ES-I3 (cell line): Measurements from ENCODE around the gene STK32B.

ENCODE experiments used
- H3K36me3 ChIP-seq: 2 replicates; pipeline ENCODE4 v1.6.1; 2013; ENCODE audit warnings: mild to moderate bottlenecking, low read length, control low read depth, moderate library complexity; ENCODE audit not compliant: insufficient read depth
- H3K4me1 ChIP-seq: 2 replicates; pipeline ENCODE4 v1.6.1; 2013; ENCODE audit warnings: mild to moderate bottlenecking, control low read depth, low read length; ENCODE audit not compliant: insufficient read depth
- H3K9ac ChIP-seq: 2 replicates; pipeline ENCODE4 v1.6.1; 2013; ENCODE audit warnings: low read depth, mild to moderate bottlenecking, low read length, moderate library complexity
- H3K9me3 ChIP-seq: 2 replicates; pipeline ENCODE4 v1.6.1; 2013; ENCODE audit warnings: mild to moderate bottlenecking, low read length, moderate library complexity; ENCODE audit not compliant: control insufficient read depth, insufficient read depth

Gene STK32B

DNA sequence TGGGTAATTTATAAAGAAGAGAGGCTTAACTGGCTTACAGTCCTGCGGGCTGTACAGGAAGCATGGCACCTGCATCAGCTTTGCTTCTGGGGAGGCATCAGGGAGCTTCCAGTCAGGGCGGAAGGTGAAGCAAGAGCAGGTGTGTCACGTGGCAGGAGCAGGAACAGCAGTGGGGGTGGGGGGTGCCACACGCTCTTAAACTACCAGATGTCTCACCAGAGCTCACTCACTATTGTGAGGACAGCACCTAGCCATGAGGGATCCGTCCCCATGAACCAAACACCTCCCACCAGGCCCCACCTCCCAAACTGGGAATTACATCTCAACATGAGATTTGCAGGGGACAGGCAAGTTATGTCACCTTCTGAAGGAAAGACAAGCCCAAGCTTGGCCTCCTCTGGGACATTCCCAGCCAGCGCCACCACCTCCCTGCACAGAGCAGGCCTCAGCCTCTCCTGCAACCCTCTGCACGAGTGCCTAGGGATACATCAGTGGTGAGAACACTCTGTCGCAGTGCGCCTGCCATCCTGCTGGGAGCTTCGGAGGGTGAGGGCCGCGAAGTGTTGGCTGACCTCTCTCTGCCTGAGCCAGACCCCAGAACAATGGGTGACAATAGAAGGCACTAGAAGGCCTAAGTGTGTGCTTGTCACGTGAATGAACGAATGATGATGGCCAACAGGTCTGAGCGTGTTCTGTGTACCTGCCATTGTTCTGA, 412.8 kb downstream of the STK32B start:
- H3K36me3 ChIP-seq, result no peaks in the 10 kb centered on the region
- H3K9ac ChIP-seq, result no peak overlapping the region
- no peaks in the 10 kb centered on the region for H3K9me3 ChIP-seq
- H3K4me1 ChIP-seq, result no peaks in the 10 kb centered on the region

DNA sequence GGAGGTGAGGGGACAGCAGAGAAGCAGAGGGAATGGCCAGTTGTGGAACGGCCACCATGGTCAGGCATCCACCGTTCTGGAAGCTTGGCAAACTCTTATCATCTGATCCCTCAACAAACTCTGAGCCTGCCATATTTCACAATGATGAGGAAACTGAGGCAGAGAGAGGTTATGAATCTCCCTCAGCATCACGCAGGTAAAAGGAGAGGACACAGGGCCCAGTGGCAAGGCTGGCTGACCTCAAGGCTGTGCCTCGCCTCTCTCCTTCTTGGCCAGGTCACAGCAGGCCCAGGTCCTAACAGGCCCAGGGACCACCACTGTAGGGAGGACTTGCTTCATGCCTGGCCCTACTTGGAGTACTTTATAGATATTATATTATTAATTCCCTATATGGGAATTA, 414.2 kb downstream of the STK32B start:
- no peaks in the 10 kb centered on the region for H3K9me3 ChIP-seq
- H3K9ac ChIP-seq, result no peak overlapping the region
- no peaks in the 10 kb centered on the region for H3K4me1 ChIP-seq
- H3K36me3 ChIP-seq, result no peaks in the 10 kb centered on the region

DNA sequence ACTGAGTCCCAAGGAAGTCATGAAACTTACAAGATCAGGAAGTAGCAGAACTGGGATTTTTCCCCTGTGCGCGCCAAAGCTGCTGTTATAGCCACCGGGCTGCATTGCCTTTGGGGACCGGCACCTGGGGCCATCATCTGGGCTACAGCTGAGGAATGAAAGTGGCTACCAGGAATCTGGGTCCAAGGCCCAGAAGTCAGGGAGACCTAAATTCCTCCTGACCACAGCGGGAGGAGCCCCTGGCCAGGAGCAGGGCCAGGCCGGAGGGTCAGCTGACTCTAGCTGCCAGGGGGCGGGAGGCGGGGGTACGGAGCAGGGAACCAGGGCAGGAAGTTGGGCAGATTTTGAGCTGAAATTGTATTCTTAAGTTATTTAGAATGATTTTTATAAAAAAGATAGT, 414.7 kb downstream of the STK32B start:
- Histone ChIP-seq H3K9ac (no peak overlapping the region), H3K4me1 (no peaks in the 10 kb centered on the region), H3K9me3 (no peaks in the 10 kb centered on the region), H3K36me3 (no peaks in the 10 kb centered on the region)

DNA sequence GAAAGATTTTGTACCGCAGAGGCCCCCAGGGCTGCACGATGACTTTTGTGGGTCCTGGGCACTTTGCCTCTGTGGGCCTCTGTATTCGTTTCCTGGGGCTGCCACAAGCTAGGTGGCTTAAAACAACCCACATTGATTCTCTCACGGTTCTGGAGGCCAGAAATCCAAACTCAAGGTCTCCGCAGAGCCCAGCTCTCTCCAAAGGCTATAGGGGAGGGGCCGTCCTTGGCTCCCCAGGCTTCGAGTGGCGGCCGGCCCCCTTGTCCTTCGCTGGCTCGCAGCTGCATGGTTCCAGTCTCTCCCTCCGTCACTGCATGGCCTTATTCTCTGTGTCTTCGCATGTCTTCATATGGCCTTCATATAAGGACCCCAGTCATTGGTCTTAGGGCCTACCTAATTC, 415.8 kb downstream of the STK32B start:
- no peaks in the 10 kb centered on the region for H3K9me3 ChIP-seq
- H3K9ac ChIP-seq, result no peak overlapping the region
- H3K36me3 ChIP-seq, result no peaks in the 10 kb centered on the region
- no peaks in the 10 kb centered on the region for H3K4me1 ChIP-seq

DNA sequence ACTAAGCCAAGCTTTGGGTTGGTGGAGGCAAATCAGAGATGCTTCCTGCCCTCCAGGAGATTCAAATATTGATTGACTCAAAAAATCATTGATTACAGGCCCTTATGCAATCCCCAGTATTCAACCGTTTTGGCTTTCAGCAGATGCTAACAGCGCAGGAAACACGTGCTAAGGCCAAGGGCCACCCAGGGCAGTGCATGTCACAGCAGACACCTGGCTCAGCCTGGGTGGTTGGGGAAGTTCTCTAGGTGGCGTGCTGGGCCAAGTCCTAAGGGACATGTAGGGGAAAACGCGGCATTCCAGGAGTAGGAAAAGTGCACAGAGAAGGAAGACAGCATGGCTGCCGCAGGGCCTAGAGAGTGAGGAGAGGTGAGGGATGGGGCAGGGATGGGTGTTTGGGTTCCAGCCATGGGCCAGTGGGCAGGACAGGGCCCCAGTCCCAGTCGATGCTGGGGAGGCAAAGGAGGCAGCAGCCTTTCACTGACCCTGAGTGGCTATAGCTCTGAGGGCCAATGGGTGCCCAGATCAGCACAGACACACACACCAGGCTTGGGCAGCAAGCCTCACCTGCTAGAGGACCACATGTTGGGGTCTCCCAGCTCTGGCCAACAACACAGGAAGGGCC, 418.0 kb downstream of the STK32B start:
- no peak overlapping the region for H3K9ac ChIP-seq
- H3K36me3 ChIP-seq, result no peaks in the 10 kb centered on the region
- H3K4me1 ChIP-seq, result no peaks in the 10 kb centered on the region
- H3K9me3 ChIP-seq, result no peaks in the 10 kb centered on the region

DNA sequence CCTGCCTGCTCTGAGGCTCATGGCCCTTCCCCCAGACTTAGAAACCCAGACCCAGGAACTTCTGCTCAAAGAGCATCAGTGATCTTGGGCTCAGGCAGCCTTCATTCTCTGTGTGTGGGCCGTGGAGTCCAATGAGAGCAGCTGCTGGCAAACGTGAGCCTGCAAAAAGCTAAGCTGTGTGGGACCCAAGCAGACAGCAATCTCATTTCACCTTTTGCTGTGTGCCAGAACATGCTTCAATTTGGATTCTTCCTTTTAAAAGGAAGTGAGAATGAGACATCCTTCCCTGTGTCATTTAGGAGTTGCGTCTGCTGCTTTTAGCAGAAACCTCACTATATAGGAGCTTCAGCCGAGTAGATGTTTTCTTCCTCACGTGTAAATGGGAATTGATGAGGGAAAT, 418.6 kb downstream of the STK32B start:
- H3K9ac ChIP-seq, result no peak overlapping the region
- no peaks in the 10 kb centered on the region for H3K9me3 ChIP-seq
- no peaks in the 10 kb centered on the region for H3K4me1 ChIP-seq
- H3K36me3 ChIP-seq, result no peaks in the 10 kb centered on the region

DNA sequence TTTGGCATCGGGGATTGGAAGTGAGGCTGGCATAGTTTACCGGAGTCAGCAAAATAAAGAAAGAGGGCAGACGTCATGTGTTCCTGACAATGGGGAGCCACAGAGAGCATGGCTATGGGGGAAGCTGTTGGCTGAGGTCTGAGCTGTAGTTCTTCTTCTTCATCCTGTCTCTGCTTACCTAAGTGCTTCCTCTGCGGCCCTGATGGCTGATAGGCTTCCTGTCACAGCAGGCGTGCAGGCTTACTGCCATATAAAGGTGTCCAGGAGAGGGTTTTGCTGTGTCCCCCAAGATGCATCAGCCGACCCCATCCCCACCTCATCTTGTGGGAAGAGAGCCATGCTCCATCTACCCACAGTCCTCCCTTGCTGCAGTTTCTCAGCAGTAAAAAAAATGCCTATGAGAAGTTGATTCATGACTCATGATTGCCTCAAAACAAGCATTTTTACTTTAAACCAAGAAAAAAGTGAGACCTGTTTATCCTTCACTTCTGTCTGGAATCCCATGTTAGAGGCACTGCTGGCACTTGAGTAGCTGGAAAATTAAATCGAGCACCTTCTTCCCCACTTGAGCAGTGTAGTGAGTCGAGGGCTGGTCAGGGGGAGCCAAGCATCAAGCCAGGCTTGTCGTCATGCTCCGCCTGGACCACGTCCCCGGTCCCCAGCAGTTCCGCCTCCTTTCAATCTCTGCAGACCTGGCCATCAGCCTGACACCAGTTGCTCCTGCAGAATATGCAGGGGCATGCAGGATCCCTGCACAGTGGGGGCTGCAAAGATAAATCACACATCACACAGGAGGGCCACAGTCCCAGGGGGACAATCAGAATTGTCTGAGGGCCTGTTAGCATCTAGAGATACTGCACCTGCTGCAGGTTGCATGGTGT, 419.3 kb downstream of the STK32B start:
- no peaks in the 10 kb centered on the region for H3K9me3 ChIP-seq
- no peaks in the 10 kb centered on the region for H3K36me3 ChIP-seq
- no peak overlapping the region for H3K9ac ChIP-seq
- no peaks in the 10 kb centered on the region for H3K4me1 ChIP-seq

DNA sequence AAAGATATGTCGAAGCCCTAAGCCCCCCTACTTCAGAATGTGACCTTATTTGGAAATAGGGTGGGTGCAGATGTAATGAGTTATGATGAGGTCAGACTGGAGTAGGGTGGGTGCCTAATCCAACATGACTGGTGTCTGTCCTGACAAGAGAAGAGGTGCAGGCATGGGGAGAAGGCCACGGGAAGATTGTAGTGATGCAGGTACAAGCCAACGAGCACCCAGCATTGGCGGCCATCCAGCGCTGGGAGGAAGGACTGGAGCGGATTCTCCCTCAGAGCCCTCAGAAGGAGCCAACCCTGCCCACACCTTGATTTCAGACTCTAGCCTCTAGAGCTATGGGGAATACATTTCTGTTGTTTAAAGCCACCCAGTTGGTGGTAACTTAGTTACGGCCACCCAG, 419.9 kb downstream of the STK32B start:
- H3K9ac ChIP-seq, result no peak overlapping the region
- H3K36me3 ChIP-seq, result no peaks in the 10 kb centered on the region
- no peaks in the 10 kb centered on the region for H3K4me1 ChIP-seq
- H3K9me3 ChIP-seq, result no peaks in the 10 kb centered on the region

DNA sequence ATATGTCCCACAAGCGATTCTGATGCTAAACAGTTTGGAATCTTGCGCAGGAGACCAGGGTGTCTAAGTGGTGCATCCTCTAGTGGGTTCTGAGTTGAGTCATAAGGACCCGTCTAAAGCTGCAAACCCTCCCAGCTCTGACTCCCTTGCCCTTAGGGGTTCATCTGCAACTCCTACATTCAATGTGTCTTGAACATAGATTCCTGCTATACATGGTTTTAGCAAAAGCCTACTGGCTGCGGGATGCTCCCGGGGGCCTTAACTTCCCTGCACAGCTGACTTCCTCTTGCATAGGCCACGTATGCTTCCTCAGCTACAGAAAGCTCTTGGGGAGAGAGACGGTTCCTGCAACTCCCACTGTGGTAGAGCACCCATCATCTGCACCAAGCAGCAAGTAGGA, 420.4 kb downstream of the STK32B start:
- no peaks in the 10 kb centered on the region for H3K4me1 ChIP-seq
- no peak overlapping the region for H3K9ac ChIP-seq
- H3K36me3 ChIP-seq, result no peaks in the 10 kb centered on the region
- no peaks in the 10 kb centered on the region for H3K9me3 ChIP-seq

DNA sequence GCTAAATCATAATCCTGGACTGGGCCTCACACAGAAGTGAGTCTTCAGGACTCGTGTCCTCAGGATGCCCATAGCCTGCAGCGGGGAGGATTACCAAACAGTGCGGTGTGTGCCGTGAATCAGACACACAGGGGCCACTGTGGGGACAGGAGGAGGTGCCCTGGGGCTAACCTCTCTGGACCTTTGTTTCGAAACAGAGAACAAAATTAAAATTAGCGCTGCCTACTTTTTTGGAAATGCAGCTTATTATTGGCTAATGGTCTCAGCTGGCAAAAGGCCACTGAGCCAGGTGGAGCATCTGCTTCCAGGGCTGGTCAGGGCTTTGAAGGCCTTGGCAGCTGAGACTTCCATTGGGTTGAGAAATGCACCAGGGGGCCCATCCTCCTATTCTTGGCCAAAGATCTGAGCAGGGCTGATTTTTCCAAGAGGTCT, 420.9 kb downstream of the STK32B start:
- no peaks in the 10 kb centered on the region for H3K9me3 ChIP-seq
- no peaks in the 10 kb centered on the region for H3K36me3 ChIP-seq
- H3K4me1 ChIP-seq, result no peaks in the 10 kb centered on the region
- no peak overlapping the region for H3K9ac ChIP-seq

DNA sequence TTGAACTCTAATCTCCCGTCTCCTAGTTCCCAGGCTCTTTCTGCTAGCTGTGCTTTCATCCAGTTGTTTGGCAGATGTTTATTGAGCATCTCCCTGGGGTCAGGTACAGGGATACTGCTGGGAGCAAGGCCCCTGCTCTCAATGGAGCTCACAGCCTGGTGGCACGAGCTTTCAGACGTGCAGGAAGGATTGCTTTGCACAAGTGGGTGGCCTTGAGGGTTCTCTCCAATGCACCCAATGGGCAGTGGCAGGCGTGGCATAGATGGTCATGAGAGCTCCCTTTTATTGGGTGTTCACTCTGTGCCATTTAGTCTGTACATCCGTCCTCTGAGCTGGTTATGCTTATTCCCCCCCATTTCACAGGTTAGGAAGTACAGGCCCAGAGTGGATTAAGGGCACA, 421.8 kb downstream of the STK32B start:
- Histone ChIP-seq H3K9me3 (no peaks in the 10 kb centered on the region), H3K36me3 (no peaks in the 10 kb centered on the region), H3K9ac (no peak overlapping the region), H3K4me1 (no peaks in the 10 kb centered on the region; the same call in 1 of the 2 replicates)

DNA sequence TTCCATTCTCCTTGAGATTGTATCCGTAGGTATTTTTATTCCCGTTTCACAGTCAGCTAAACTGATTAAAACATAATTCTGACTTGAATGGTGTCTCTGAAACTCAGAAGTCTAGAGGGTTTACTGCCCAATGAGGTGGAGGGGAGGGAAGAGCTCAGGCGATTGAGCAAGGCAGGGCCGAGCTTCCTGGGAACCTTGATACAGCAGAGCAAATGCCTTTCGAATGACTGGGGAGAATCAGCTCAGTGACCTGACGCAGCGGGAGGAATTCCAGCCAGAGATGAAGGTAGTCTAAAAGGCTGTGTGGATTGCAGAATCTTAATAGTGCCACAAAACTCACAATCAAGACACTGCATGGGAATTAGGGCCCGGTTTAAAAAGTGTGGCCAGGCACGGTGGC, 423.5 kb downstream of the STK32B start:
- no peaks in the 10 kb centered on the region; the same call in 1 of the 2 replicates for H3K4me1 ChIP-seq
- H3K36me3 ChIP-seq, result no peaks in the 10 kb centered on the region
- H3K9ac ChIP-seq, result no peak overlapping the region
- H3K9me3 ChIP-seq, result no peaks in the 10 kb centered on the region

DNA sequence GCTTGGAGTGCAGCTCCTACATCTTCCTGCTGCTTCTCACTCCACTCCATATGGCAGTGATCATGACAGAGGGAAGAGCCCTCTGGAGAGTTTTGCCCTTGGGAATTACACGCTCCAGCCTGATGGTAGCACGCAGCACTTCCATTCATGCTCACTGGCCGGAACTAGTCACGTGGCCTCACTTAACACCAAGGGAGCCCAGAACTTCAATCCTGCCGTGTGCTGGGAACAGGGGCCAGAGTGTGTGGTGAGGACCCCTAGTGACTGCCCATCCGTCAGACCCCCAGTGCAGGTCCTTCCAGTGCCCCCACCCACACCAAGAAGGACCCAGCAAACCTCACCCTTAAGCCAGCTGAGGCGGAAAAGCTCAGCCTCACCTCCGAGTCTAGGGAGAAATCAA, 426.3 kb downstream of the STK32B start:
- Histone ChIP-seq H3K4me1 (no peaks in the 10 kb centered on the region; the same call in 1 of the 2 replicates), H3K9ac (no peak overlapping the region), H3K36me3 (no peaks in the 10 kb centered on the region)

DNA sequence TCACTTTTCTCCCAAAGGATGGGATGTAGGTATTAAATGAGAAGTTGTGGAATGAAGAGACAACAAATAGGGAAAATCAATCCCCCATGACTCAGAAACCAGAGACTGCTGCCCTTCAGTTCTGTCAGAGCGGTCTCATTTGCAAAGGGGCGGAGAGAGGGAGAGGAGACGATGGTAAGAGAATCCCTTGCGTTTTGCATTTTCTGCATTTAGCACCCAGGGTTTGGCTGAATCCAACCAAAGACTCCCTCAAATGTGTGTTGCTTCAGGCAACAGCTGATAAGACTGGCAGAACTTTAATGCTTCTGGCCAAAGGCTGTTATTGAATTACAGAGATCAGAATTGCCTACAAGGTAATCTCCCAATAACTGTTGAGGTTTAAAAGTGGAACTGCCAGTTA, 426.9 kb downstream of the STK32B start:
- no peaks in the 10 kb centered on the region for H3K36me3 ChIP-seq
- H3K4me1 ChIP-seq, result no peaks in the 10 kb centered on the region; the same call in 1 of the 2 replicates
- H3K9me3 ChIP-seq, result no peaks in the 10 kb centered on the region
- no peak overlapping the region for H3K9ac ChIP-seq

More for the DNA sequence above, 426.3 kb downstream of the STK32B start:
- H3K9me3 ChIP-seq, result no peaks in the 10 kb centered on the region
